PFSK-1 (cell line): ENCODE data around the gene DLGAP1.

Experiments
- REST ChIP-seq, 2 experiments: IDR thresholded peaks; 2 replicates each; pipeline versions ENCODE4 v1.6.1 to v1.8.0; 2011 to 2012; ENCODE audit warnings: low read depth in 2 of 2, low read length in 2 of 2, control low read depth in 1 of 2, inconsistent platforms in 1 of 2, mild to moderate bottlenecking in 1 of 2, moderate library complexity in 1 of 2; ENCODE audit not compliant: insufficient read depth in 1 of 2
- TAF1 ChIP-seq: IDR thresholded peaks from 2 replicates; pipeline ENCODE4 v1.6.1; 2012; ENCODE audit warnings: low read length, control low read depth, borderline replicate concordance; ENCODE audit not compliant: insufficient read depth

- TF ChIP-seq REST (IDR thresholded peaks at IDR 0.05; ENCODE audit: insufficient read depth in 1 of 2, low read depth in 2 of 2, low read length in 2 of 2) (no peak), TAF1 (no peak)
These were observed 805.9 kb downstream of the DLGAP1 start for GRCh38 chr18:3649135-3649632.
